Erythroblast (primary cell): ENCODE measurements around the gene PEX11G.

ENCODE experiments used
- GATA1 ChIP-seq: IDR thresholded peaks from 2 replicates; pipeline ENCODE4 v1.6.1; 2011; ENCODE audit warnings: low read depth, mild to moderate bottlenecking, control low read depth, low read length, moderate library complexity
- POLR2A ChIP-seq: IDR thresholded peaks from 2 replicates; pipeline ENCODE4 v1.6.1; 2011; ENCODE audit warnings: mild to moderate bottlenecking, low read length

- TF ChIP-seq POLR2A (no peak), GATA1 (no peak)
These were observed 38.3 kb downstream of the PEX11G start for GRCh38 chr19:7450243-7451223.
